Mononuclear cell (primary cell): ENCODE measurements around the gene NEURL1. TPM values are rescaled to one million over a fixed set of nuclear protein-coding genes. Genes with fewer than 3 reads are reported as not detected.

ENCODE experiments used
- H3K27me3 ChIP-seq: 2 replicates; pipeline ENCODE4 v1.6.0; 2011; ENCODE audit warnings: low read length, control low read depth; ENCODE audit not compliant: insufficient read depth
- H3K4me1 ChIP-seq: 2 replicates; pipeline ENCODE4 v1.5.1; 2011; ENCODE audit warnings: mild to moderate bottlenecking, low read length, control low read depth; ENCODE audit not compliant: insufficient read depth
- H3K4me3 ChIP-seq: 2 replicates; pipeline ENCODE4 v1.5.1; 2011; ENCODE audit warnings: mild to moderate bottlenecking, low read length, moderate library complexity
- H3K9me3 ChIP-seq: 2 replicates; pipeline ENCODE4 v1.5.1; 2011; ENCODE audit warnings: low read depth, mild to moderate bottlenecking, control low read depth, low read length
- total RNA-seq: library from RNA; depleted of rRNA; stranded (reverse); fragments of >200 nt; gene quantifications from one replicate; pipeline ENCODE4 v1.2.3, GENCODE V29; 2012

The NEURL1 gene
- total RNA-seq, 1 donor: 4.8 TPM

GRCh38 chr10:103641326-103641725, 147.8 kb downstream of the NEURL1 start:
- Histone ChIP-seq H3K27me3 (no peaks in the 10 kb centered on the region), H3K4me1 (peaks cover 18% of the 10 kb centered on the region), H3K4me3 (no peak overlapping the region), H3K9me3 (no peaks in the 10 kb centered on the region)

Other genes starting within 250 kb of the NEURL1 start
- not detected for gene RPEL1, start 247.8 kb upstream of the NEURL1 start, total RNA-seq
- 0.10 TPM for gene INA, start 216.6 kb upstream of the NEURL1 start, total RNA-seq
- 3.3 TPM for gene PCGF6, start 142.6 kb upstream of the NEURL1 start, total RNA-seq
- 4.8 TPM for gene TAF5, start 125.7 kb upstream of the NEURL1 start, total RNA-seq
- 85.0 TPM for gene ATP5MK, start 97.2 kb upstream of the NEURL1 start, total RNA-seq
- gene PDCD11, start 97.1 kb upstream of the NEURL1 start, total RNA-seq: 8.4 TPM
- 10.3 TPM for gene CALHM2, start 41.3 kb upstream of the NEURL1 start, total RNA-seq
- gene CALHM1, start 34.8 kb upstream of the NEURL1 start, total RNA-seq: not detected
- gene CALHM3, start 14.5 kb upstream of the NEURL1 start, total RNA-seq: not detected